Measurements from ENCODE around the gene NUDT14.

NUDT14 gene

DNA sequence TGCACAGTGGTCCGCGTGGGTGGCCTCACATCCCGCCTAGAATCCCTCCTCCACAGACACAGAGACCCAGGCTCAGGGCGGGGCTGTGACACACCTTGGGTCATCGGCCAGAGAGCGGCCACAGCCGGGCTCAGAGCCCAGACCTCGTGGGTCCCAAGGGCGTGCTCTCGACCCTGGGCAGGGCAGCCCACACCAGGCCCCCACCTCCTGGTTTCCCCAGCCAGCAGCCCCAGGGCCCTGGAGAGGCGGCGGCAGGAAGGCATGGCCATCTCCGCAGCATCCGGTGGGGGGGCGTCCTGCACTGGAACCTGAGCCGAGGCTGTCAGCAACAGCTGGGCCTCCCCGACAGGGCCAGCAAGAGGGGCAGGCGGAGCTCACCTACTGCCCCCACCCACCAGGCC lies 27.8 kb downstream of the NUDT14 start:
- Histone ChIP-seq H3K9me3 (ENCODE audit: control insufficient read depth in 2 of 2, low read length in 2 of 2) (no peaks in the 10 kb centered on the region), H3K4me1 (ENCODE audit: control insufficient read depth in 2 of 2, insufficient read depth in 2 of 2, low read length in 2 of 2) (no peaks in the 10 kb centered on the region), H3K27ac (ENCODE audit: low read depth in 2 of 2, low read length in 2 of 2) (peak overlapping the region in 1 of 2 donors; percentile 4), H3K27me3 (ENCODE audit: control insufficient read depth in 2 of 2, insufficient read depth in 2 of 2, low read length in 2 of 2) (no peaks in the 10 kb centered on the region), H3K9ac (ENCODE audit: low read depth in 1 of 2, low read length in 2 of 2) (no peak overlapping the region), H3K4me3 (ENCODE audit: low read length in 2 of 2) (no peak overlapping the region), H3K36me3 (ENCODE audit: control insufficient read depth in 2 of 2, insufficient read depth in 2 of 2, low read length in 2 of 2) (no peaks in the 10 kb centered on the region)

DNA sequence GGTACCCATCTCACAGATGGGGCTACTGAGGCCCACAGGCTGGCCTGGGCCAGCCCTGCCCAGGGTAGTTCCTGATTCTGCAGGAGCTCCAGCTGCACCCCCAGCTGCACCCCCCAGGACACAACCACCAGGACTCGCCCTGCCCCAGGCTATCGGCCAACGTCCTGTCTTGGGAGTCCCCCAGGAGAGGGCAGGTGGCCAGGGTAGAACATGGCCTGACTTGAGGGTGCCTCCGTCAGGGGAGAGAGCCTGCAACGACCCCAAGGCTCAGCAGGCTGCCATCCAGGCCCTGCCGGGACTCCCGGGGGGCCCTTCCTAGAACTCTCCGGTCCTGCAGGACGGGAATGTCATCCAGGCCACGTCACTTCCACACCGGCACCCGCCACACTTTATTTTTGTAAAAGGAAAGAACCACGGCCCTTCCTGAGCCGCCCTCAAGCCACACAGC lies 28.3 kb downstream of the NUDT14 start:
- no peak overlapping the region for H3K9ac ChIP-seq (ENCODE audit: low read depth in 1 of 2, low read length in 2 of 2)
- no peaks in the 10 kb centered on the region for H3K4me1 ChIP-seq (ENCODE audit: control insufficient read depth in 2 of 2, insufficient read depth in 2 of 2, low read length in 2 of 2)
- no peaks in the 10 kb centered on the region for H3K9me3 ChIP-seq (ENCODE audit: control insufficient read depth in 2 of 2, low read length in 2 of 2)
- H3K27me3 ChIP-seq (ENCODE audit: control insufficient read depth in 2 of 2, insufficient read depth in 2 of 2, low read length in 2 of 2): no peaks in the 10 kb centered on the region
- H3K27ac ChIP-seq (ENCODE audit: low read depth in 2 of 2, low read length in 2 of 2): peak overlapping the region in 1 of 2 donors; percentile 22
- H3K4me3 ChIP-seq (ENCODE audit: low read length in 2 of 2): no peak overlapping the region
- H3K36me3 ChIP-seq (ENCODE audit: control insufficient read depth in 2 of 2, insufficient read depth in 2 of 2, low read length in 2 of 2): no peaks in the 10 kb centered on the region

DNA sequence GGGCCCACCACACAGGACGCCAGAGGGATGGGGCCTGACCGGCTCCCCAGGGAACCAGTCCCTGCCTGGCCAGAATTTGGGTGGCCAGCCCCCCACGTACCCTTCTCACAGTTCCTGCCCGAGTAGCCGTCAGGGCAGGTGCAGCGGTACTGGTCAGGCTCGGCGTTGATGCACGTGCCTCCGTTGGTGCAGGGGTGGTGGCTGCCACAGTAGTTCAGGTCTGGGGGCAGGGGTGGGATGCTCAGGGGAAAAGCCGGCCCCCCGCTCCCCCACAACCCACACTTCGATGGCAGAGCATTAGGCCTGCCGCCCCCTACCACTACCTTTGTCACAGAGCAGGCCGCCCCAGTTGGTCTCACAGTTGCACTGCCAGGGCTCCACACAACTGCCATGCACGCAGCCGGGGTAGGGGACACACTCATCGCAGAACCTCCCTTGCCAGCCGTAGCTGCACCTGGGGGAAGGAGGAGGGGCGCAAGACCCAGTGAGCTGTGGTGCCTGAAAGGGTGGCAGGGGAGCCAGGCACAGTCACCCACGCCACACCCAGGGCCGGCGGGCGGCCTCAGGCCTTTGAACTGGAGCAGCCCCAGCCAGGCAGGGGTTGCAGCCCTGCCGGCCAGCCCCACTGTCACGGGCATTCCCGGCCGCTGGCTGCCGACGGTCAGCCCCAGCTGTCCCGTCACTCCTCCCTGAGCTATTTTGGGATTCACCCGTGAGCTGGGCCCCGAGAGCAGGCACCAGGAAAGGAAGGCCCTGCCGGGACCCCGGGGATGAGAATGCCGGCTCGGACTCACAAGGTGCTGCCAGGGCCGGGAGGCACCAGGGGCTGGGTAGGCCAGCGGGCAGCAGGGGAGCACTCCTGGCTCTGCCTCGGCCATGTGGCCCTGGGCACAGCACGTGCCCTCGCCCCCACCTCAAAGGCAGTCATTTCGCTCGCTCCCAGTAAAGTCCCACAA lies 29.0 kb downstream of the NUDT14 start:
- H3K36me3 ChIP-seq (ENCODE audit: control insufficient read depth in 2 of 2, insufficient read depth in 2 of 2, low read length in 2 of 2): no peaks in the 10 kb centered on the region
- H3K27ac ChIP-seq (ENCODE audit: low read depth in 2 of 2, low read length in 2 of 2): peak overlapping the region in 1 of 2 donors; percentile 22
- no peaks in the 10 kb centered on the region for H3K9me3 ChIP-seq (ENCODE audit: control insufficient read depth in 2 of 2, low read length in 2 of 2)
- H3K4me3 ChIP-seq (ENCODE audit: low read length in 2 of 2): no peak overlapping the region
- H3K4me1 ChIP-seq (ENCODE audit: control insufficient read depth in 2 of 2, insufficient read depth in 2 of 2, low read length in 2 of 2): no peaks in the 10 kb centered on the region
- H3K27me3 ChIP-seq (ENCODE audit: control insufficient read depth in 2 of 2, insufficient read depth in 2 of 2, low read length in 2 of 2): no peaks in the 10 kb centered on the region
- no peak overlapping the region for H3K9ac ChIP-seq (ENCODE audit: low read depth in 1 of 2, low read length in 2 of 2)

DNA sequence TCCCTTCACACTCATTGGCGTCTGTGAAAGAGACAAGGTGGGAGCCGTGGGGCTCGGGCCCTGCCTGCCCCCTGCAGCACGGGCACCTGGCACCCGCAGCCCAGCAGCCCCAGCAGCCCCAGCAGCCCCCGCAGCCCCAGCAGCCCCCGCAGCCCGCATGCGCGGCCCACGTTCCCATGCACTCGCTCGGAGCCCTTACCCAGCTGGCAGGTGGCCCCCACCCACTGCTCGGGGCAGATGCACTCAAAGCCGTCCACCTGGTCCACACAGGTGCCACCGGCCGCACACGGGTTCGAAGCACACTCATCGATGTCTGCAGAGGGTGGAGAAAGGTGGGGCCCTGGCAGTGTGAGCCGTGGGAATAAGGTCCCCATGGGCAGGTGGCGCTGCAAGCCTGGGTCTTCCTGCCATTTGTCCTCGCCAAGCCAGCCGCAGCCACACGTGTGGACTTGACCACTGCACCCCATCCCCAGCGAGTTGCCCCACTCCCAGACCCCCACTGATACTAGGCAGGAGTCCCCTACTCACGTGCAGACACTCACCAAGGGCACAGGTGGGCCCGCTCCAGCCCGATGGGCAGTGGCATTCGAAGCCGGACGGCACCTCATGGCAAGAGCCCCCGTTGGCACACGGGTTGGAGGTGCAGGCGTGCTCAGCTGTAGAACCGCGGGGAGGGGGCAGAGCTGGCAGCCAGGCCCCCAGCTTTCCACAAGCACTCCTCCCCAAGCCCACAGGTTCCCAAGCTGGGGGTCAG lies 29.9 kb downstream of the NUDT14 start:
- no peak overlapping the region for H3K9ac ChIP-seq (ENCODE audit: low read depth in 1 of 2, low read length in 2 of 2)
- H3K27ac ChIP-seq (ENCODE audit: low read depth in 2 of 2, low read length in 2 of 2): no peak overlapping the region

DNA sequence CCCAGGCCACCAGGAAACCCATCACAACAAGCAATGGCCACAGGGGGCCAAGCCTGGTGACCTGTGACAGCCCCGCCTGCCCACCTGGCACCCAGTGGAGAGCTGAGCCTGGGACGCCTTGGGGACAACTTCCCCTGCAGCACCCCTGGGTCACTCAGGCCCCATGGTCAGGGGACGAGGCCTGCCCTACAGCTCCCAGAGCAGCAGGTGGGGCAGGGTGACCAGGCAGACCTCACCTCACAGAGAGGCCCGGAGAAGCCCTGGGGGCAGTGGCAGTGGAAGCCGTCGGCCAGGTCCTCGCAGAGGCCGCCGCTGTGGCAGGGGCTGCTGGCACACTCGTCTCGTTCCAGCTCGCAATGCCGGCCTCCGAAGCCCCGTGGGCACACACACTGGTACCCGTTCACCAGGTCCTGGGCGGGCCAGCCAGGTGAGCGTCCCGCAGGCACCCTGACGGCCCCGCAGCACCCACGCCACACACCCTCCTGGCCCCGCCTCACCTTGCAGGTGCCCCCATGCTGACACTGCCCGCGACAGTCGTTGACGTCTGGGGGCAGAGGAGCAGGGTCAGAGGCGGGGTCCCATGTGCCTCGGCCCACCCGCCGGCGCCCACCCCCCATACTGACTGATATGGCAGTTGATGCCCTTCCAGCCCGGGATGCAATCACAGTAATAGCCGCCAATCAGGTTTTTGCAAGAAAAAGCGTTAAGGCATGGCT lies 30.6 kb downstream of the NUDT14 start:
- Histone ChIP-seq H3K9me3 (ENCODE audit: control insufficient read depth in 2 of 2, low read length in 2 of 2) (no peaks in the 10 kb centered on the region), H3K4me3 (ENCODE audit: low read length in 2 of 2) (no peak overlapping the region), H3K27ac (ENCODE audit: low read depth in 2 of 2, low read length in 2 of 2) (no peak overlapping the region), H3K36me3 (ENCODE audit: control insufficient read depth in 2 of 2, insufficient read depth in 2 of 2, low read length in 2 of 2) (no peaks in the 10 kb centered on the region), H3K4me1 (ENCODE audit: control insufficient read depth in 2 of 2, insufficient read depth in 2 of 2, low read length in 2 of 2) (no peaks in the 10 kb centered on the region), H3K27me3 (ENCODE audit: control insufficient read depth in 2 of 2, insufficient read depth in 2 of 2, low read length in 2 of 2) (no peaks in the 10 kb centered on the region), H3K9ac (ENCODE audit: low read depth in 1 of 2, low read length in 2 of 2) (no peak overlapping the region)

More for the DNA sequence above, 29.9 kb downstream of the NUDT14 start:
- Histone ChIP-seq H3K9me3 (ENCODE audit: control insufficient read depth in 2 of 2, low read length in 2 of 2) (no peaks in the 10 kb centered on the region), H3K27me3 (ENCODE audit: control insufficient read depth in 2 of 2, insufficient read depth in 2 of 2, low read length in 2 of 2) (no peaks in the 10 kb centered on the region), H3K4me1 (ENCODE audit: control insufficient read depth in 2 of 2, insufficient read depth in 2 of 2, low read length in 2 of 2) (no peaks in the 10 kb centered on the region), H3K4me3 (ENCODE audit: low read length in 2 of 2) (no peak overlapping the region), H3K36me3 (ENCODE audit: control insufficient read depth in 2 of 2, insufficient read depth in 2 of 2, low read length in 2 of 2) (no peaks in the 10 kb centered on the region)

DNA sequence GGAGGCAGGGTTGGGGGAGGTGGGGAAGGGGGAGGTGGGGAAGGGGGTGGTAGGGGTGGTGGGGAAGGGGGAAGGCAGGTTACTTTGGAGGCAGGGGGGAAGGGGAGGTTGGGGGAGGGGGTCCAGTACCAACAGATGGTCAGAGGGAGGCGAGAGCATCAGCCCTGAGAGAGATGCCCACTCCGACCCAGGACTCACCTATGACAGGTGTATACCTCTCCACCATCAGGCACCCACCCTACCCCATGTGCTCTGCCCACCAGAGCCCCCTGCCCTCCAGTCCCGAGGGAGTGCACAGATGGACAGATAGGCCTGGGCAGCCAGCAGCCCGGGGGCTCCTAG lies 31.1 kb downstream of the NUDT14 start:
- H3K9me3 ChIP-seq (ENCODE audit: control insufficient read depth in 2 of 2, low read length in 2 of 2): no peaks in the 10 kb centered on the region
- no peaks in the 10 kb centered on the region for H3K27me3 ChIP-seq (ENCODE audit: control insufficient read depth in 2 of 2, insufficient read depth in 2 of 2, low read length in 2 of 2)
- no peaks in the 10 kb centered on the region for H3K4me1 ChIP-seq (ENCODE audit: control insufficient read depth in 2 of 2, insufficient read depth in 2 of 2, low read length in 2 of 2)
- no peak overlapping the region for H3K4me3 ChIP-seq (ENCODE audit: low read length in 2 of 2)
- H3K27ac ChIP-seq (ENCODE audit: low read depth in 2 of 2, low read length in 2 of 2): no peak overlapping the region
- no peaks in the 10 kb centered on the region for H3K36me3 ChIP-seq (ENCODE audit: control insufficient read depth in 2 of 2, insufficient read depth in 2 of 2, low read length in 2 of 2)
- no peak overlapping the region for H3K9ac ChIP-seq (ENCODE audit: low read depth in 1 of 2, low read length in 2 of 2)

DNA sequence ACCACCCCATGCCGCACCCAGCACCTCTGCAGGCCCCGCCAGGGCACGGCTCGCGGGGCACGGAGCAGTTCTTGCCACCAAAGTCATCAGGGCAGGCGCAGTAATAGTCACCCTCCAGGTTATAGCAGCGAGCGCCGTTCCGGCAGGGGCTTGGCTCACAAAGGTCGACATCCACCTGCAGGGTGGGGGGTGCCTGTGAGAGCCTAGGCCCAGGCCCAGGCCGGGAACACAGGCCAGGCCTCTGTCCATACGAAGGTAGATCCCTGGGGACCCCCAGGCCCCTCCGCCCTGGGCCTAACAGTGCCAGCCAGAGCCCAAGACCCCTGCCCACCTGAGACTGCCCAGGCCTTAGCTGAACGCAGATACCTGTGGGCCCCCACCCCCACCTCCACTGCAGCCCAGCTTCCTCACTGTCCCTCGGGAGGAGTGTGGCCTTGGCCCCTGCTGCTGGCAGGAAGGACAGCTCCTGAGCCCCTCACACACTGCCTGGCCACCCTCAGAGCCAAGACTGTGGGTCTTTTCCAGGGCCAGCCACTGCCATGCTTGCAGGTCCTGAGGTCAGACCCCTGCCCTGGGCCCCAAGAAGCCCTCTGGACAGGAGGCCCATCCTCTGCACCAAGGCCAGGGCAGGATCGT lies 31.8 kb downstream of the NUDT14 start:
- no peak overlapping the region for H3K4me3 ChIP-seq (ENCODE audit: low read length in 2 of 2)
- H3K4me1 ChIP-seq (ENCODE audit: control insufficient read depth in 2 of 2, insufficient read depth in 2 of 2, low read length in 2 of 2): no peaks in the 10 kb centered on the region
- no peak overlapping the region for H3K27ac ChIP-seq (ENCODE audit: low read depth in 2 of 2, low read length in 2 of 2)
- H3K36me3 ChIP-seq (ENCODE audit: control insufficient read depth in 2 of 2, insufficient read depth in 2 of 2, low read length in 2 of 2): no peaks in the 10 kb centered on the region
- no peak overlapping the region for H3K9ac ChIP-seq (ENCODE audit: low read depth in 1 of 2, low read length in 2 of 2)
- no peaks in the 10 kb centered on the region for H3K27me3 ChIP-seq (ENCODE audit: control insufficient read depth in 2 of 2, insufficient read depth in 2 of 2, low read length in 2 of 2)
- no peaks in the 10 kb centered on the region for H3K9me3 ChIP-seq (ENCODE audit: control insufficient read depth in 2 of 2, low read length in 2 of 2)

DNA sequence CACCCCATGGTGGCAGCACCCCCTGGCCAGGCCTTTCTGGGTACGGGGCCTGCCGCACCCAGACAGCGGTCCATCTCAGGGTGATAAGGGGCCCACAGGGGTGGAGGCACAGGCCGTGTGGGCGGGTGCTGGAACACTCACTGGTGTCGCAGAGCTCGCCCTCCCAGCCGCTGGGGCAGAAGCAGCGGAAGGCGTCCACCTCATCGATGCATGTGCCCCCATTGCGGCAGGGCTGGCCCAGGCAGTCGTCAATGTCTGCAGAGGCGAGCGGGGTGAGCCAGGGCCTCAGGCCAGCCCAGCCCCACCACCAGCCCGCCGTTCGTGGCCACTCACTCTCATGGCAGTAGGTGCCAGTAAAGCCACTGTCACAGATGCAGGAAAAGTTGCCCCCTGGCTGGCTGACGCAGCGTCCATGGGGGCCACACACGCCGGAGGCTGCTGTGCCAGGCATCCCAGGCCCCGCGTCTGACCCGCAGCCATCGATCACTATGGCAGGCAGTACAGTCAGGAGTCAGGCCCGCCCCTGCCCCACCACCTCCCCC lies 32.4 kb downstream of the NUDT14 start:
- Histone ChIP-seq H3K27me3 (ENCODE audit: control insufficient read depth in 2 of 2, insufficient read depth in 2 of 2, low read length in 2 of 2) (no peaks in the 10 kb centered on the region), H3K36me3 (ENCODE audit: control insufficient read depth in 2 of 2, insufficient read depth in 2 of 2, low read length in 2 of 2) (no peaks in the 10 kb centered on the region), H3K9me3 (ENCODE audit: control insufficient read depth in 2 of 2, low read length in 2 of 2) (no peaks in the 10 kb centered on the region), H3K4me1 (ENCODE audit: control insufficient read depth in 2 of 2, insufficient read depth in 2 of 2, low read length in 2 of 2) (no peaks in the 10 kb centered on the region), H3K27ac (ENCODE audit: low read depth in 2 of 2, low read length in 2 of 2) (no peak overlapping the region), H3K4me3 (ENCODE audit: low read length in 2 of 2) (no peak overlapping the region), H3K9ac (ENCODE audit: low read depth in 1 of 2, low read length in 2 of 2) (no peak overlapping the region)

DNA sequence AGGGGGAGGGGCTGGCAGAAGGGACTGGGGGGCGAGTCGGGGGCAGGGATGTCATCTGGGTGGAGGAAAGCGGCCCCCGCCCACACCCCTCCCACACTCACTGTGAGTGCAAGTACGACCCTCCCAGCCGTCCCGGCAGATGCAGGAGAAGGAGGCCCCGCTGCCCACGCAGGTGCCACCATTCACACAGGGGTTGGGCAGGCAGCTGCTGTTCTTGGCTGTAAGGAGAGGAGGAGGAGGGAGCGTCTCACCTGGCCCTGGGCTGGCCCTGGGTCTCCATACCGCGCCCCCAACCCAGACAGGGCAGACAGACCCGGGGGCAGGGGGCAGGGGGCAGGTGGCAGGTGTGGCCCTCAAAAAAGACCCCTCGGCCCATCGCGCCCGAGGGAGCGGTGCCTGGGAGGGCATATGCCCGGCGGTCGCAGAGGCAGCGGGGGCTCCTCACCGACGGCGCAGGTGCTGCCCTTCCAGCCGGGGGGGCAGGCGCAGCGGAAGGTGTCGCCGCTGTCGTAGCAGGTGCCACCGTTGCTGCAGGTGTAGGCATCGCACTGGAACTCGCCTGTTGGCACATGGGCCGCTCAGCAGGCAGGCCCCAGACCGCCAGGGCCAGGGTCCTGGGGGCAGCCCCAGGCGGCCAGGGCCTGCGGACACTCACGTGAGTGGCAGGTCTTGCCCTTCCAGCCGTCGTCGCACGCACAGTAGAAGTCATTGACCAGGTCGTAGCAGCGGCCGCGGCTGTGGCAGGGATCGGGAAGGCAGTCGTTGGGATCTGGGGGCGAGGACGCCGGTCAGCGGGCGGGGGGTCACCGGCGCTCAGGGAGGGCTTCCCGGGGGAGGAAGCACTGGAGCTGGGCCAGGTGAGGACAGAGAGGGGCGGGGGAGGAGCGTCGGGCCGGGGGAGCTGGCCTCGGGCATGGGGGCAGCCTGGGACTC lies 33.2 kb downstream of the NUDT14 start:
- no peak overlapping the region for H3K27ac ChIP-seq (ENCODE audit: low read depth in 2 of 2, low read length in 2 of 2)
- H3K9ac ChIP-seq (ENCODE audit: low read depth in 1 of 2, low read length in 2 of 2): no peak overlapping the region
- H3K4me1 ChIP-seq (ENCODE audit: control insufficient read depth in 2 of 2, insufficient read depth in 2 of 2, low read length in 2 of 2): no peaks in the 10 kb centered on the region
- H3K9me3 ChIP-seq (ENCODE audit: control insufficient read depth in 2 of 2, low read length in 2 of 2): no peaks in the 10 kb centered on the region
- H3K4me3 ChIP-seq (ENCODE audit: low read length in 2 of 2): no peak overlapping the region
- H3K27me3 ChIP-seq (ENCODE audit: control insufficient read depth in 2 of 2, insufficient read depth in 2 of 2, low read length in 2 of 2): no peaks in the 10 kb centered on the region
- H3K36me3 ChIP-seq (ENCODE audit: control insufficient read depth in 2 of 2, insufficient read depth in 2 of 2, low read length in 2 of 2): no peaks in the 10 kb centered on the region
